Uterus (tissue), 2 donors: ENCODE measurements around the gene FASLG.
"Not testable (repeated sequence)": the region's sequence is repeated elsewhere in the genome, so short reads cannot be mapped to it uniquely, and the experiment has no call there.

Source experiments
- CTCF ChIP-seq, 4 experiments: fragments of 200-600 bp in 2 of 4; fragments of 450-650 bp in 2 of 4; sonication (generic) in 2 of 4; IDR thresholded peaks; one replicate each; pipeline ENCODE4 v1.5.1; 2016 to 2019; ENCODE audit warnings: antibody characterized with exemption in 4 of 4, mild to moderate bottlenecking in 2 of 4, moderate library complexity in 1 of 4
- POLR2A ChIP-seq, 2 donors: fragments of 450-650 bp; IDR thresholded peaks; one replicate each; pipeline ENCODE4 v1.6.1; 2016; ENCODE audit warnings: antibody characterized with exemption in 2 of 2, mild to moderate bottlenecking in 1 of 2, moderate library complexity in 1 of 2

GRCh38 chr1:172620603-172621002 is 38.3 kb upstream of the FASLG start:
- not testable (repeated sequence) for TF ChIP-seq POLR2A, CTCF (IDR thresholded peaks at IDR 0.05)
